Keratinocyte (primary cell): Measurements from ENCODE around the gene ARMH3. TPM values are rescaled to one million over a fixed set of nuclear protein-coding genes. Genes with fewer than 3 reads are reported as not detected.

Experiments used
- DNase-seq: peaks from one replicate; pipeline ENCODE4 v3.0.0-alpha.2; 2011; ENCODE audit warnings: low read depth, missing footprints, low spot score
- FAIRE-seq: peaks from 2 replicates; lab custom pipeline; 2011; peaks lifted over from hg19 to GRCh38; lab: Jason Lieb, UNC
- H2AFZ ChIP-seq: 2 replicates; pipeline ENCODE4 v1.6.0; 2012; ENCODE audit warnings: low read length, control low read depth, inconsistent platforms; ENCODE audit not compliant: control insufficient read depth
- H3K27ac ChIP-seq: 2 replicates; pipeline ENCODE4 v1.5.1; 2011; ENCODE audit warnings: low read length; ENCODE audit not compliant: control insufficient read depth, insufficient read depth
- H3K27me3 ChIP-seq: 3 replicates; pipeline ENCODE4 v1.6.0; 2011; ENCODE audit warnings: low read length; ENCODE audit not compliant: control insufficient read depth, insufficient read depth; ENCODE audit errors: extremely low read depth
- H3K36me3 ChIP-seq, 2 experiments: 2 replicates in 1 of 2; 3 replicates in 1 of 2; pipeline ENCODE4 v1.5.1; 2011; ENCODE audit warnings: low read length in 2 of 2, mild to moderate bottlenecking in 1 of 2; ENCODE audit not compliant: control insufficient read depth in 2 of 2, insufficient read depth in 2 of 2; ENCODE audit errors: extremely low read depth in 1 of 2
- H3K4me1 ChIP-seq: 3 replicates; pipeline ENCODE4 v1.5.1; 2011; ENCODE audit warnings: low read length; ENCODE audit not compliant: control insufficient read depth, insufficient read depth; ENCODE audit errors: extremely low read depth
- H3K4me2 ChIP-seq: 3 replicates; pipeline ENCODE4 v1.6.0; 2011; ENCODE audit warnings: low read depth, low read length; ENCODE audit not compliant: control insufficient read depth, insufficient read depth; ENCODE audit errors: extremely low read depth
- H3K4me3 ChIP-seq, 3 experiments: fragments of 200-600 bp in 1 of 3; sonication (generic) in 1 of 3; 2 replicates in 2 of 3; 3 replicates in 1 of 3; pipeline ENCODE4 v1.5.1; 2011 to 2016; ENCODE audit warnings: low read length in 3 of 3, mild to moderate bottlenecking in 3 of 3, control low read depth in 2 of 3, inconsistent platforms in 1 of 3, low read depth in 1 of 3, mixed read lengths in 1 of 3, mixed run types in 1 of 3, moderate library complexity in 1 of 3; ENCODE audit not compliant: control insufficient read depth in 2 of 3, insufficient read depth in 2 of 3; ENCODE audit errors: extremely low read depth in 1 of 3
- H3K79me2 ChIP-seq: 2 replicates; pipeline ENCODE4 v1.6.0; 2012; ENCODE audit warnings: low read length; ENCODE audit not compliant: control insufficient read depth, insufficient read depth
- H3K9ac ChIP-seq: 3 replicates; pipeline ENCODE4 v1.6.0; 2011; ENCODE audit warnings: low read length; ENCODE audit not compliant: control insufficient read depth, insufficient read depth; ENCODE audit errors: extremely low read depth
- H3K9me1 ChIP-seq: 3 replicates; pipeline ENCODE4 v1.6.0; 2011; ENCODE audit warnings: low read length; ENCODE audit not compliant: control insufficient read depth, insufficient read depth; ENCODE audit errors: extremely low read depth
- H3K9me3 ChIP-seq: 2 replicates; pipeline ENCODE4 v1.5.1; 2012; ENCODE audit warnings: low read depth, low read length; ENCODE audit not compliant: control insufficient read depth
- H4K20me1 ChIP-seq: 3 replicates; pipeline ENCODE4 v1.6.0; 2011; ENCODE audit warnings: low read length; ENCODE audit not compliant: control insufficient read depth, insufficient read depth; ENCODE audit errors: extremely low read depth
- EZH2 ChIP-seq: IDR thresholded peaks from one replicate; pipeline ENCODE4 v1.6.1; 2012; ENCODE audit warnings: inconsistent platforms, mild to moderate bottlenecking, low read length, moderate library complexity
- dilution Hi-C: fragments of 300-500 bp; cut with MboI; formaldehyde crosslinking; loops from one replicate; pipeline ENCODE4 v1.7.0; 2020; ENCODE audit warnings: low sequenced_read_pairs; ENCODE audit not compliant: extremely low pct_ligation_motif_present
- polyA plus RNA-seq, 5 experiments: library from polyadenylated mRNA; depleted of rRNA in 3 of 5; stranded (reverse) in 3 of 5; stranded (forward) in 1 of 5; unstranded in 1 of 5; fragments of >200 nt; gene quantifications; 1 replicate in 1 of 5; 2 replicates in 3 of 5; 3 replicates in 1 of 5; pipeline versions ENCODE4 v1.2.1 to v1.2.3, GENCODE V29; 2011 to 2012; ENCODE audit warnings: missing spikeins in 2 of 5, low read depth in 1 of 5, low replicate concordance in 1 of 5
- TF ChIP-seq, protein P1 (sequence below), 3 experiments: IDR thresholded peaks in 1 of 3; conservative IDR thresholded peaks in 1 of 3; optimal IDR thresholded peaks in 1 of 3; 2 replicates in 2 of 3; 3 replicates in 1 of 3; pipeline versions ENCODE3 to v1.5.1; 2011; ENCODE audit warnings: low read length in 3 of 3, mild to moderate bottlenecking in 3 of 3, moderate library complexity in 2 of 3, control low read depth in 1 of 3, inconsistent platforms in 1 of 3; ENCODE audit not compliant: insufficient read depth in 2 of 3; ENCODE audit errors: extremely low read depth in 1 of 3

The ARMH3 gene
- polyA plus RNA-seq, 1 donor (not counting 4 experiments of a cell fraction or from before 2014, with no cell fraction given) = 25.3 TPM

DNA sequence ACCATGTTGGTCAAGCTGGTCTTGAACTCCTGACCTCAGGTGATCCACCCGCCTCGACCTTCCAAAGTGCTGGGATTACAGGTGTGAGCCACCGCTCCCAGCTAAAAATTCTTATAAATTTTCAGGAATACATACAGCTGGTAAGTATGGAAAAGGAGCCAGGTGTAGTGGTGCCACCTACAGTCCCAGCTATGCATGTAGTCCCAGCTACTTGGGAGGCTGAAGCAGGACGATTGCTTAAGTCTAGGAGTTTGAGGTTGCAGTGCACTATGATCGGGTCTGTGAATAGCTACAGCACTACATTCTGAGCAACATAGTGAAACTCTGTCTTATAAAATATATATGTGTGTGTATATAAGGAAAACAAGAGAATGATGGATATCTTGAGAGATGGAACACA lies 45.2 kb upstream of the ARMH3 start:
- TF ChIP-seq, protein P1, sequence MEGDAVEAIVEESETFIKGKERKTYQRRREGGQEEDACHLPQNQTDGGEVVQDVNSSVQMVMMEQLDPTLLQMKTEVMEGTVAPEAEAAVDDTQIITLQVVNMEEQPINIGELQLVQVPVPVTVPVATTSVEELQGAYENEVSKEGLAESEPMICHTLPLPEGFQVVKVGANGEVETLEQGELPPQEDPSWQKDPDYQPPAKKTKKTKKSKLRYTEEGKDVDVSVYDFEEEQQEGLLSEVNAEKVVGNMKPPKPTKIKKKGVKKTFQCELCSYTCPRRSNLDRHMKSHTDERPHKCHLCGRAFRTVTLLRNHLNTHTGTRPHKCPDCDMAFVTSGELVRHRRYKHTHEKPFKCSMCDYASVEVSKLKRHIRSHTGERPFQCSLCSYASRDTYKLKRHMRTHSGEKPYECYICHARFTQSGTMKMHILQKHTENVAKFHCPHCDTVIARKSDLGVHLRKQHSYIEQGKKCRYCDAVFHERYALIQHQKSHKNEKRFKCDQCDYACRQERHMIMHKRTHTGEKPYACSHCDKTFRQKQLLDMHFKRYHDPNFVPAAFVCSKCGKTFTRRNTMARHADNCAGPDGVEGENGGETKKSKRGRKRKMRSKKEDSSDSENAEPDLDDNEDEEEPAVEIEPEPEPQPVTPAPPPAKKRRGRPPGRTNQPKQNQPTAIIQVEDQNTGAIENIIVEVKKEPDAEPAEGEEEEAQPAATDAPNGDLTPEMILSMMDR (optimal IDR thresholded peaks at IDR 0.05 in 1 of 3, IDR thresholded peaks at IDR 0.05 in 1 of 3, conservative IDR thresholded peaks at IDR 0.05 in 1 of 3; ENCODE audit: extremely low read depth in 1 of 3, insufficient read depth in 2 of 3, low read length in 3 of 3) = peak; percentile 12 to 30 (median 17)
- TF ChIP-seq EZH2 = no peak
- H3K4me1 ChIP-seq = no peaks in the 10 kb centered on the region
- no peak overlapping the region for H3K4me2 ChIP-seq
- no peaks in the 10 kb centered on the region for H4K20me1 ChIP-seq
- no peak overlapping the region for H3K9ac ChIP-seq
- H3K27ac ChIP-seq = no peak overlapping the region
- FAIRE-seq = no peak
- H3K4me3 ChIP-seq = no peak overlapping the region
- no peaks in the 10 kb centered on the region for H3K9me3 ChIP-seq
- no peak overlapping the region for H2AFZ ChIP-seq
- H3K27me3 ChIP-seq = no peaks in the 10 kb centered on the region
- peaks cover 12 to 20% of the 10 kb centered on the region in 2 experiments for H3K36me3 ChIP-seq
- DNase-seq = no peak
- no peaks in the 10 kb centered on the region for H3K79me2 ChIP-seq
- dilution Hi-C loops = no loop called here
- H3K9me1 ChIP-seq = no peaks in the 10 kb centered on the region

DNA sequence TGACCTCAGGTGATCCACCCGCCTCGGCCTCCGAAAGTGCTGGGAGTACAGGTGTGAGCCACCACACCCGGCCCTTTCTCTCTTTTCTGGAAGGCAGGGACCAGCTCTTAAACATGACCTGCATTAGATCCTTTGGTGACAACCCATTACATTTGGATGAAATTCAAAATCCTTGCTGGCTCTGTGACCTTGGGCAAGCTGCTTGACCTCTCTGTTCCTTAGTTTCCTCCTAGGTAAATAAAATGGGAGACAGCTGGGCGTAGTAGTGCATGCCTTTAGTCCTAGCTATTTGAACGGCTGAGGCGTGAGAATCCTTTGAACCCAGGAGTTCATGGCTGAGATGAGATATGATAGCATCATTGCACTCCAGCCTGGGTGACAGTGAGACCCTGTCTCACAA lies 40.5 kb upstream of the ARMH3 start:
- no peaks in the 10 kb centered on the region for H4K20me1 ChIP-seq
- no peaks in the 10 kb centered on the region for H3K27me3 ChIP-seq
- peaks cover 3 to 5% of the 10 kb centered on the region in 2 experiments for H3K36me3 ChIP-seq
- H3K79me2 ChIP-seq = no peaks in the 10 kb centered on the region
- no peak overlapping the region for H3K4me2 ChIP-seq
- no peak overlapping the region for H3K9ac ChIP-seq
- H2AFZ ChIP-seq = no peak overlapping the region
- no peak for FAIRE-seq
- H3K9me3 ChIP-seq = no peaks in the 10 kb centered on the region
- H3K9me1 ChIP-seq = no peaks in the 10 kb centered on the region
- H3K4me1 ChIP-seq = no peaks in the 10 kb centered on the region
- TF ChIP-seq, protein P1 (optimal IDR thresholded peaks at IDR 0.05 in 1 of 3, IDR thresholded peaks at IDR 0.05 in 1 of 3, conservative IDR thresholded peaks at IDR 0.05 in 1 of 3; ENCODE audit: extremely low read depth in 1 of 3, insufficient read depth in 2 of 3, low read length in 3 of 3) = no peak
- no peak for TF ChIP-seq EZH2
- H3K27ac ChIP-seq = no peak overlapping the region
- dilution Hi-C loops = no loop called here
- DNase-seq = no peak
- no peak overlapping the region for H3K4me3 ChIP-seq
